GM18867 (cell line): Measurements from ENCODE around the gene PLA1A.

Experiments
- ATAC-seq: cut with Tn5 transposase; IDR thresholded peaks from one replicate; pipeline ENCODE4 v1.9.1; 2021; ENCODE audit warnings: mild to moderate bottlenecking, moderate library complexity; ENCODE audit not compliant: unreplicated experiment

PLA1A gene

GRCh38 chr3:119608405-119609000 is 10.8 kb downstream of the PLA1A start:
- ATAC-seq, result no peak

GRCh38 chr3:119609301-119609700 is 11.6 kb downstream of the PLA1A start:
- no peak for ATAC-seq

- ATAC-seq, result no peak
These were observed 14.0 kb downstream of the PLA1A start for GRCh38 chr3:119611664-119612063.

- ATAC-seq, result peak; percentile 72
These were observed 15.5 kb downstream of the PLA1A start for GRCh38 chr3:119613201-119613600.

- peak; percentile 52 for ATAC-seq
These were observed 16.2 kb downstream of the PLA1A start for GRCh38 chr3:119613872-119614271.

- no peak for ATAC-seq
These were observed 18.4 kb downstream of the PLA1A start for GRCh38 chr3:119616056-119616455.

- no peak for ATAC-seq
These were observed 21.4 kb downstream of the PLA1A start for GRCh38 chr3:119619094-119619493.

- ATAC-seq, result no peak
These were observed 23.2 kb downstream of the PLA1A start for GRCh38 chr3:119620899-119621298.

- no peak for ATAC-seq
These were observed 26.5 kb downstream of the PLA1A start for GRCh38 chr3:119624002-119624720.

GRCh38 chr3:119625451-119626153 is 27.9 kb downstream of the PLA1A start:
- no peak for ATAC-seq

- no peak for ATAC-seq
These were observed 28.5 kb downstream of the PLA1A start for GRCh38 chr3:119626196-119626595.

- peak; percentile 38 for ATAC-seq
These were observed 29.8 kb downstream of the PLA1A start for GRCh38 chr3:119627461-119627860.

- peak; percentile 73 for ATAC-seq
These were observed 30.7 kb downstream of the PLA1A start for GRCh38 chr3:119628390-119628789.

GRCh38 chr3:119628816-119629445 is 31.2 kb downstream of the PLA1A start:
- ATAC-seq, result peak; percentile 34

- ATAC-seq, result no peak
These were observed 32.6 kb downstream of the PLA1A start for GRCh38 chr3:119630128-119630879.

GRCh38 chr3:119630880-119631329 is 33.2 kb downstream of the PLA1A start:
- ATAC-seq, result no peak

GRCh38 chr3:119631516-119631915 is 33.8 kb downstream of the PLA1A start:
- no peak for ATAC-seq

GRCh38 chr3:119632216-119632615 is 34.5 kb downstream of the PLA1A start:
- ATAC-seq, result no peak

- no peak for ATAC-seq
These were observed 35.1 kb downstream of the PLA1A start for GRCh38 chr3:119632829-119633228.

GRCh38 chr3:119635719-119636118 is 38.0 kb downstream of the PLA1A start:
- no peak for ATAC-seq

GRCh38 chr3:119636249-119636648 is 38.6 kb downstream of the PLA1A start:
- ATAC-seq, result no peak
